ENCODE results near the gene WRNIP1. TPM values are rescaled to one million over a fixed set of nuclear protein-coding genes. Genes with fewer than 3 reads are reported as not detected.

The WRNIP1 gene
- total and polyA plus RNA-seq, 2 of the 13 experiments (the other 11 are each of a cell fraction or from before 2014, with no cell fraction given): 77.7 to 90.3 TPM

DNA sequence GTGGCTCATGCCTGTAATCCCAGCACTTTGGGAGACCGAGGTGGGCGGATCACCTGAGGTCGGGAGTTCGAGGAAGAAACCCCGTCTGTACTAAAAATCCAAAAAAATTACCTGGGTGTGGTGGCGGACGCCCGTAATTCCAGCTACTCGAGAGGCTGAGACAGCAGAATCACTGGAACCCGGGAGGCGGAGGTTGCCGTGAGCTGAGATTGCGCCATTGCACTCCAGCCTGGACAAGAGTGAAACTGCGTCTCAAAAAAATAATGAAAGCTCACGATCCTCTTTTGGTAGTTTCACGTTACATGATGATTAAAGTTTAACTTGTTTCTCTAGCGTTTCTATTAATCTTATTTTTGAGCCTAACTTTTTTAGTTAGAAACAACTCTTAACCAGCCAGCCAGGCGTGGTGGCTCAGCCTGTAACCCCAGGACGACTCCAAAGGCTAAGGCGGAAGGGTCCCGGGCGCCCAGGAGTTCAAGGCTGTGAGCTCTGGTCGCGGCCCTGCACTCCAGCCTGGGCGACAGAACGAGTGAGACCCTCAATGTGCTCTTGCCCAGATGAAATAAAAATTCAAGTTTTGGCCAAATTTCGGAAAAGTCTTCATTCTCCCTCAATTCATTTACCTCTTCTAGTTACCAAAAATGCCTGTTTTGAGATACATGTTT, 1.2 kb upstream of the WRNIP1 start (continued):
- TF ChIP-seq, protein P1, sequence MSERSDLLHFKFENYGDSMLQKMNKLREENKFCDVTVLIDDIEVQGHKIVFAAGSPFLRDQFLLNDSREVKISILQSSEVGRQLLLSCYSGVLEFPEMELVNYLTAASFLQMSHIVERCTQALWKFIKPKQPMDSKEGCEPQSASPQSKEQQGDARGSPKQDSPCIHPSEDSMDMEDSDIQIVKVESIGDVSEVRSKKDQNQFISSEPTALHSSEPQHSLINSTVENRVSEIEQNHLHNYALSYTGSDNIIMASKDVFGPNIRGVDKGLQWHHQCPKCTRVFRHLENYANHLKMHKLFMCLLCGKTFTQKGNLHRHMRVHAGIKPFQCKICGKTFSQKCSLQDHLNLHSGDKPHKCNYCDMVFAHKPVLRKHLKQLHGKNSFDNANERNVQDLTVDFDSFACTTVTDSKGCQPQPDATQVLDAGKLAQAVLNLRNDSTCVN (CRISPR knock-in tag; IDR thresholded peaks at IDR 0.05; ENCODE audit: borderline replicate concordance): no peak
- TF ChIP-seq ATF3 (CRISPR knock-in tag; IDR thresholded peaks at IDR 0.05): no peak
- no peak for TF ChIP-seq MAZ (IDR thresholded peaks at IDR 0.05; ENCODE audit: borderline replicate concordance, low read depth, low read length)
- no peak for TF ChIP-seq MAZ (CRISPR knock-in tag; IDR thresholded peaks at IDR 0.05; ENCODE audit: low read depth)
- 0 out of 2 replicates have a peak, but pooled peaks have one; percentile 30 for TF ChIP-seq ZNF703 (CRISPR knock-in tag; IDR thresholded peaks at IDR 0.05; ENCODE audit: borderline replicate concordance)
- TF ChIP-seq HMG20B (CRISPR knock-in tag; conservative IDR thresholded peaks at IDR 0.05): no peak
- TF ChIP-seq ARID3A (IDR thresholded peaks at IDR 0.05; ENCODE audit: low read depth, low read length): no peak
- peak; percentile 34; the same call in 1 of the 2 replicates for TF ChIP-seq RARA (CRISPR knock-in tag; IDR thresholded peaks at IDR 0.05)
- TF ChIP-seq ZNF101 (CRISPR knock-in tag; IDR thresholded peaks at IDR 0.05; ENCODE audit: borderline replicate concordance, low read depth): no peak
- no peak for TF ChIP-seq ZNF264 (CRISPR knock-in tag; IDR thresholded peaks at IDR 0.05)
- TF ChIP-seq ZNF782 (CRISPR knock-in tag; IDR thresholded peaks at IDR 0.05; ENCODE audit: borderline replicate concordance): no peak
- TF ChIP-seq ZSCAN12 (CRISPR knock-in tag; IDR thresholded peaks at IDR 0.05): 0 out of 2 replicates have a peak, but pooled peaks have one; percentile 37
- TF ChIP-seq, protein P2, sequence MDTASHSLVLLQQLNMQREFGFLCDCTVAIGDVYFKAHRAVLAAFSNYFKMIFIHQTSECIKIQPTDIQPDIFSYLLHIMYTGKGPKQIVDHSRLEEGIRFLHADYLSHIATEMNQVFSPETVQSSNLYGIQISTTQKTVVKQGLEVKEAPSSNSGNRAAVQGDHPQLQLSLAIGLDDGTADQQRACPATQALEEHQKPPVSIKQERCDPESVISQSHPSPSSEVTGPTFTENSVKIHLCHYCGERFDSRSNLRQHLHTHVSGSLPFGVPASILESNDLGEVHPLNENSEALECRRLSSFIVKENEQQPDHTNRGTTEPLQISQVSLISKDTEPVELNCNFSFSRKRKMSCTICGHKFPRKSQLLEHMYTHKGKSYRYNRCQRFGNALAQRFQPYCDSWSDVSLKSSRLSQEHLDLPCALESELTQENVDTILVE (CRISPR knock-in tag; IDR thresholded peaks at IDR 0.05): no peak
- TF ChIP-seq, protein P3, sequence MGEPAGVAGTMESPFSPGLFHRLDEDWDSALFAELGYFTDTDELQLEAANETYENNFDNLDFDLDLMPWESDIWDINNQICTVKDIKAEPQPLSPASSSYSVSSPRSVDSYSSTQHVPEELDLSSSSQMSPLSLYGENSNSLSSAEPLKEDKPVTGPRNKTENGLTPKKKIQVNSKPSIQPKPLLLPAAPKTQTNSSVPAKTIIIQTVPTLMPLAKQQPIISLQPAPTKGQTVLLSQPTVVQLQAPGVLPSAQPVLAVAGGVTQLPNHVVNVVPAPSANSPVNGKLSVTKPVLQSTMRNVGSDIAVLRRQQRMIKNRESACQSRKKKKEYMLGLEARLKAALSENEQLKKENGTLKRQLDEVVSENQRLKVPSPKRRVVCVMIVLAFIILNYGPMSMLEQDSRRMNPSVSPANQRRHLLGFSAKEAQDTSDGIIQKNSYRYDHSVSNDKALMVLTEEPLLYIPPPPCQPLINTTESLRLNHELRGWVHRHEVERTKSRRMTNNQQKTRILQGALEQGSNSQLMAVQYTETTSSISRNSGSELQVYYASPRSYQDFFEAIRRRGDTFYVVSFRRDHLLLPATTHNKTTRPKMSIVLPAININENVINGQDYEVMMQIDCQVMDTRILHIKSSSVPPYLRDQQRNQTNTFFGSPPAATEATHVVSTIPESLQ (CRISPR knock-in tag; conservative IDR thresholded peaks at IDR 0.05): no peak
- TF ChIP-seq GTF2F1 (IDR thresholded peaks at IDR 0.05; ENCODE audit: low read length): no peak
- no peak for TF ChIP-seq ZMAT3 (CRISPR knock-in tag; conservative IDR thresholded peaks at IDR 0.05)
- TF ChIP-seq SNAI1 (CRISPR knock-in tag; IDR thresholded peaks at IDR 0.05; ENCODE audit: borderline replicate concordance): 0 out of 2 replicates have a peak, but pooled peaks have one; percentile 31
- no peak for TF ChIP-seq ZNF143 (CRISPR knock-in tag; IDR thresholded peaks at IDR 0.05)
- TF ChIP-seq MYNN (CRISPR knock-in tag; IDR thresholded peaks at IDR 0.05; ENCODE audit: low read depth): no peak
- TF ChIP-seq KDM5B (CRISPR knock-in tag; IDR thresholded peaks at IDR 0.05; ENCODE audit: borderline replicate concordance): peak; percentile 11; the same call in 1 of the 2 replicates
- TF ChIP-seq MAFK (conservative IDR thresholded peaks at IDR 0.05 in 1 of 2, IDR thresholded peaks at IDR 0.05 in 1 of 2; ENCODE audit: low read length in 2 of 2): no peak

Measured in HepG2 (cell line).